SHP77 (cell line): ENCODE measurements around the gene FAM162A.
A peak's percentile ranks its signal among the peaks of the same experiment; 100 is the strongest.

ENCODE experiments used
- DNase-seq, 2 experiments: peaks; one replicate each; lab custom pipeline; 2025; lab: John Stamatoyannopoulos, UW

The FAM162A gene

DNA sequence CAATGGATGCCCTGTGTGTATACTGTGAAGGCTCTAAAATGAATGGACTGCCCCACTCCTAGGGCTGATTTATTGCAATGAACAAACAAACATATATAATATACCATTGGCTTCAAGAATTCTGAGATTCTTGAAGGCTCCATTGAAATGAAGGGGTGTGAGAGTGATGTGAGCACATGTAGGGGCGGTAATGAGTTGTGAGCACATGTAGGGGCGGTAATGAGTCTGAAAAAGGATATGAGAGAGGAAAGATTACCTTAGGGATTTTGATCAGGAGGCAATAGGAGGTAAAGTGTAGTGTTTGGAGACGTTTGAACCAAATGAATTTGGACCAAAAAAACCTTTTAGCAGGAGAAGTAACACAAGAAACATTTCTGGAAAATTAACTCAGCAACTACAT is 3.7 kb downstream of the FAM162A start:
- DNase-seq: no peak

DNA sequence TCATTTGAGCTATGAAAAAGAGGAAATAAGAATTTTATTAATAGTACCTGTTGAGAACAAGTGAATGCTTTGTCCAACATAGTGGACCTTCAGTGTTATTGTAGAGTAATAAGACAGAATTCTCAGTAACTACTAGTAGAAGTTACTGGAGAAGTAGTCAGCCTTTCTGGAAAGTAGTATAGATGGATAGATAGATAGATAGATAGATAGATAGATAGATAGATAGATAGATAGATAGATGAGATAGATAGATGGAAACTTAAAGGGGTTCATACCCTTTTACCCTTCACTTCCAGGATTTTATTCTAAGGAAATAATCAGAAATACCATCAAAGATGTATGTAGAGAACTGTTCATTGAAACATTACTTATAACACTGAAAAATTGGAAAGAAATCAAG is 5.2 kb downstream of the FAM162A start:
- DNase-seq: no peak

DNA sequence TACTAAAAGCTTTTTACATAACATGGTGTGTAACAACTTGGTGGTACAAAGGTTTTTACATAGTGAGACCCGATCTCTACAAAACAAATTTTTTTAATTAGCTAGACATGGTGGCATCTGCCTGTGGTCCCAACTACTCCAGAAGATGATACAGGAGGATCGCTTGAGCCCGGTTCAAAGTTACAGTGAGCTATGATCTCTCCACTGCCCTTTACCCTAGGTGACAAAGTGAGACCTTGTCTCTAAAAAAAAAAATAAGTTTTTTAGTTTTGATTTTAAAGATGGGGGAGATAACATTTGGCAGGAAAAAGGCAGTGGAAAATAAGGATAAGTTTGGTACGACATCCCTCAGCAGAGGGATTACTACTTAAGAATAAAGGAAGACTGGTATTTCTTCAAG is 5.9 kb downstream of the FAM162A start:
- DNase-seq: no peak

GRCh38 chr3:122390665-122391064 is 6.7 kb downstream of the FAM162A start:
- DNase-seq: no peak

DNA sequence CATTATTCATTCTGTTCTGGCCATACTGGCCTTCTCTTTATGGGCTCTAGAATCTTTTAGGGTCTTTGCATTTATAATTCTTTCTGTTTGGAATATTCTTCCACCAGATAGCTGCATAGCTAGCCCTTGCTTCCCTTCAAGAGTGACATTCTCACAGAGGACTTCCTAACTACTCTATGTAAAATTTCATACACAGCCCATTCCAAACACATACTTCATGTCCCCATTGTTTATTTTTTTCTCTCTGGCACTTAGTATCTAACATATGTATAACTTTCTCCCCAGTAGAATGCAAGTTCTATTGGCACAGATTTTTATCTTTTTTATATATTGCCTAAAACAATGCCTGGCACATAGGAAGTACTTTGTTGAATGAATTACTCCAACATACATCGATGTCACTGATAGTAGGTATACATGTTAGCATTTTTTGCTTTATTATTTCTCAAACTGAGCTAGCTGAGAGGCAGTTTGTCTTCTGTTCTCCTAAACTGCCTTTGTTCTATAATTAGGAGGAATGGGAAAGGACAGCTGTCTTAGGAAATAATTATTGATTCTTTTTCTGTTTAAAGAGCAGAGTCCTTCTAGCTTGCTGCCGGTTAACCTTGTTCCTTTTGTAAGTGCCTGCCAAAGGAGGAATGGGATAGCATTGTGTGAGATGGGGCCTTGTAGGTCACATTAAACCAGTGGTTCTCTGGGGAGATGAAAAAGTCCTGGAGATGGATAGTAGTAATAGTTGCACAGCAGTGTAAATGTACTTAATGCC is 7.9 kb downstream of the FAM162A start:
- no peak for DNase-seq

GRCh38 chr3:122392868-122393844 is 9.2 kb downstream of the FAM162A start:
- peak; percentile 48 to 55 for DNase-seq

- no peak for DNase-seq
These were observed 10.2 kb downstream of the FAM162A start for GRCh38 chr3:122394173-122394572.

DNA sequence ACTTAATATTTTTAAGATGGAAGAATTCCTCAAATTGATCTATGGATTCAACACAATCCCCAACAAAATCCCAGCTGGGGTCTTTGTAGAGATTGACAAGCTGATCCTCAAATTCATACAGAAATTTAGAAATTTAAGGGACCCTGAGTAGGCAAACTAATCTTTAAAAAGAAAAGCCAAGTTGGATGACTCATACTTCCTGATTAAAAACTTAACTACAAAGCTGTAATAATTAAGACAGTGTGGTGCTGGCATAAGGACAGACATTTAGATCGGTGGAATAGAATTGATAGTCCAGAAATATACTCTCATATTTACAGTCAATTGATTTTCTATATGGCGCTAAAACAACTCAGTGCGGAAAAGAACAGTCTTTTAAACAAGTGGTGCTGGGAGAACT is 11.6 kb downstream of the FAM162A start:
- DNase-seq: no peak

DNA sequence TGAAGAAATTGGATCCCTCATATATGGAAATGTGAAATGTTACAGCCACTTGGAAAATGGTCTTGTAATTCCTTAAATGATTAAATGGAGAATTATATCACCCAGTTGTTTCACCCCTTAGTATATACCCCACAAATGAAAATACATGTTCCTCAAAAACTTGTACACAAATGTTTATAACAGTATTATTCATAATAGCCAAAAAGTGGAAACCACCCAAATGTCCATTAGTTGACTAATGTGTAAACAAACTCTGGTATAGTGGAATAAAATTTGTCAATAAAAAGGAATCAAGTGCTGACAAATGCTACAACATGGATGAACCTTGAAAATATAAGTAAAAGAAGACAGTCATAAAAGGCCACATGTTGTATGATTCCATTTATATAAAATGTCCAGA is 12.5 kb downstream of the FAM162A start:
- DNase-seq: no peak

GRCh38 chr3:122397201-122397600 is 13.2 kb downstream of the FAM162A start:
- DNase-seq: no peak

DNA sequence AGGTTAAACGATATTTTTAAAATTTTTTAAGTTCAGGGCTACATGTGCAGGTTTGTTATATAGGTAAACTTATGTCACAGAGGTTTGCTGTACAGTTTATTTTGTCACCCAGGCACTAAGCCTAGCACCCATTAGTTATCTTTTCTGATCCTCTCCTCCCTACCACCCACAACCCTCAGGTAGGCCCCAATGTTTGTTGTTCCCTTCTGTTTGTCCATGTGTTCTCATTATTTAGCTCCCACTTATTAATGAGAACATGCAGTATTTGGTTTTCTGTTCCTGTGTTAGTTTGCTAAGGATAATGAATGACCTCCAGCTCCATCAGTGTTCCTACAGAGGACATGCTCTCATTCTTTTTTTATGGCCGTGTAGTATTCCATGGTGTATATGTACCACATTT is 14.9 kb downstream of the FAM162A start:
- DNase-seq: no peak

DNA sequence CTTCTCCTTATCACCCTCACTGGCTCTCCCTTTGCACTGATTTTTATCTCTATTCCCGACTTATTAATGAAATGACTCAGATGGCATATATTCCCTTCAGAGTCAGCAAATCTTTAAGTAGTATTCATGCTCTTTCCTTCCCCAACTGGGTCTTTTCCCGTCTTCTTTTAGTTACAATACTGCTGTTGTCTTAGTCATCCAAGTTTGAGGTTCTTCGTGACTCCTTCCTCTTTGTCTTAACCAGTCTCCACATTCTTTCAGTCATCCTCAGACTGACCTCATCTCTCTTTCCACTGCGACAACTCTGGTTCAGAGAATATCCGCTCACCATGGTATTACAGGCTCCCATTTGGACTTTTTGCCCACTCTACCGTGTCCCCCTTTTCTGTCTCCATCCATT is 19.5 kb downstream of the FAM162A start:
- DNase-seq: no peak

GRCh38 chr3:122405015-122405414 is 21.0 kb downstream of the FAM162A start:
- DNase-seq: no peak

DNA sequence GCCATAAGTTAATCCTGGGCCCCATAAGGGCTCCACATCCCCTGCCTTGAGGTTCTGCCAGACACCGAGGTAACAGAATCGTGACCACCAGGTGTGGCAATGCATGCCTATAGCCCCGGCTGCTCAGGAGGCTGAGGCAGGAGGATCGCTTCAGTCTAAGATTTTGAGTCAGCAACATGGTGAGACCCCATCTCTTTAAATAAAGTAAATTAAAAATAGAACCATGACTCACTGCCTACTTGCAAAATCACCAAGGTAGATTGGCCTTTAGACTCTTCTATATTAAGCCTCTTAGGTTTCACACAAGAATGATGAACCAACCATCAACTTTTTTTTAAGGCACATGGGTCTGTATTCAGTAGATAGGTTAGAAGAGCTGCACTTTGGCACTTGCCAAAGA is 22.2 kb downstream of the FAM162A start:
- no peak for DNase-seq

DNA sequence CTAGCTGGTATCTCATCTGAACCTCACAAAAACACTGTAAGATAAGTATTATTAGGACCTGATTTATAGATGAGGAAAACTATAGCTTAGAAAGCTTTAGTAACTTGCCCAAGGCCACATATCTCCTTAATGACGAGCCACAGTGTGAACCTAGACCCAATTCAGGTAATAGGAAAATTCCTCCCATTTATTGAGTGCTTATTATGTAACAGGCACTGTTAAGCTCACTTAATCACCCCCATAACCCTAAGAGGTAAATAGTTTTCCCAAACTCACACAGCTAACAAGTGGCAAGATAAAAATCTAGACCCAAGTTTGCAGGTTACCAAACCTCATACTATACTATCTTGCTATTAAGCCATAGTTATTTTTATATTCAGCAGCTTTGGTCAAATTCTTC is 24.0 kb downstream of the FAM162A start:
- DNase-seq: no peak

DNA sequence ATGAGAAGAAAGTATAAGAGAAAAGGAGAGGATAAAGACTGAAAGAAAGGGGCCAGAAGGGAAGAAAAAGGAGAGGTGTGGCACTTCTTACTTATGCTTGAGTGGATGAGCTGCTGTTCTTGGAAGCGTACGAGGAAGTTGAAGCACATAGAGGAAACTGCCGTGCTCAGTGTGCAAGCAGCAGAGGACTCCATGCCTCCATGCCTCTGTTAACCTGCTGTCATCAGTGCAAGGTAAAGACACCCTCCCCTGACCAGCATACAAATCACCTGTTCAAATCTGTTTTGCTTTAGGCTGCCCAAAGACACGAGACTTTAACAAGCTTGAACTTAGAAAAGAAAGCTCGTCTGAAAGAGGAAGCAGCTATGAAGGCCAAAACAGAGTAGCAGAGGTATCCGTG is 25.5 kb downstream of the FAM162A start:
- DNase-seq: no peak

DNA sequence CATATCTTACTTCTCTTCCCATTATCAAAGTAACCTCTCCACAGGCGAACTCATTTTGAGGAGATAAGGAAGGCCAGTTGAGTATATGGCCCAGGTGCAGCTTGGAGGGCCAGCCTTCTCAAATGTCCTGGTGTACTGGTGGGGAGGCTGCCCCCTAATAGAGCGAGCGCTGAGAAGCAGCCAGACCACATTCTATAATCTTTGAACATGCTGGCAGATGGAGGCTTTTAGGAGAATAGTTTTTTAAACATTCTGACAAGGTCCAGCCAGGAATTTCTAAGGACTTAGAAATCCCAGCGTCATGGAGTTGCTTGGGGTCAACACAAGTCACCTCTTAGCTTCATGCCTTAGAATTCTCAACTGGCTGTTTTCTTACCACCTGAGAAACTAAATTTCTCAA is 26.1 kb downstream of the FAM162A start:
- no peak for DNase-seq

GRCh38 chr3:122410639-122411038 is 26.7 kb downstream of the FAM162A start:
- no peak for DNase-seq

- DNase-seq: no peak
These were observed 30.4 kb downstream of the FAM162A start for GRCh38 chr3:122414391-122414790.

- no peak for DNase-seq
These were observed 31.2 kb downstream of the FAM162A start for GRCh38 chr3:122415104-122415744.

GRCh38 chr3:122415762-122416654 is 32.0 kb downstream of the FAM162A start, which contains the start of gene WDR5B:
Gene WDR5B (minus strand): TSS chr3:122416062. CDS start chr3:122415528, 534 bp downstream.
- no peak for DNase-seq
